ENCODE measurements around the gene GDAP1L1.
"Not testable (repeated sequence)": the region's sequence is repeated elsewhere in the genome, so short reads cannot be mapped to it uniquely, and the experiment has no call there.

GDAP1L1 gene

GRCh38 chr20:44310664-44311639, 63.8 kb downstream of the GDAP1L1 start, which contains the start of gene FITM2:
Gene FITM2 (minus strand): TSS chr20:44311202. CDS start chr20:44311148, 54 bp downstream.
- peak; percentile 96 for DNase-seq (ENCODE audit: low read depth)
- peak within 1 kb of the TSS; percentile 93 for H3K4me3 ChIP-seq (ENCODE audit: low read length)
- peak; percentile 74 for TF ChIP-seq CTCF (IDR thresholded peaks at IDR 0.05; ENCODE audit: insufficient read depth, low read depth, low read length, missing control alignments)

GRCh38 chr20:44314870-44315269, 67.8 kb downstream of the GDAP1L1 start:
- no peak overlapping the region for H3K4me3 ChIP-seq (ENCODE audit: low read length)
- no peak for DNase-seq (ENCODE audit: low read depth)
- no peak for TF ChIP-seq CTCF (IDR thresholded peaks at IDR 0.05; ENCODE audit: insufficient read depth, low read depth, low read length, missing control alignments)

GRCh38 chr20:44319839-44320422, 72.8 kb downstream of the GDAP1L1 start:
- no peak for DNase-seq (ENCODE audit: low read depth)
- no peak for TF ChIP-seq CTCF (IDR thresholded peaks at IDR 0.05; ENCODE audit: insufficient read depth, low read depth, low read length, missing control alignments)
- no peak overlapping the region for H3K4me3 ChIP-seq (ENCODE audit: low read length)

- TF ChIP-seq CTCF (IDR thresholded peaks at IDR 0.05; ENCODE audit: insufficient read depth, low read depth, low read length, missing control alignments), result no peak
- peak; percentile 19 for DNase-seq (ENCODE audit: low read depth)
- H3K4me3 ChIP-seq (ENCODE audit: low read length), result no peak overlapping the region
These were observed 77.2 kb downstream of the GDAP1L1 start for GRCh38 chr20:44324343-44324742.

- DNase-seq (ENCODE audit: low read depth), result no peak
- no peak for TF ChIP-seq CTCF (IDR thresholded peaks at IDR 0.05; ENCODE audit: insufficient read depth, low read depth, low read length, missing control alignments)
- H3K4me3 ChIP-seq (ENCODE audit: low read length), result no peak overlapping the region
These were observed 79.5 kb downstream of the GDAP1L1 start for GRCh38 chr20:44326391-44327159.

GRCh38 chr20:44327748-44328147, 80.6 kb downstream of the GDAP1L1 start:
- not testable (repeated sequence) for H3K4me3 ChIP-seq (ENCODE audit: low read length); DNase-seq (ENCODE audit: low read depth)

GRCh38 chr20:44328428-44328827, 81.3 kb downstream of the GDAP1L1 start:
- no peak for TF ChIP-seq CTCF (IDR thresholded peaks at IDR 0.05; ENCODE audit: insufficient read depth, low read depth, low read length, missing control alignments)
- no peak for DNase-seq (ENCODE audit: low read depth)
- H3K4me3 ChIP-seq (ENCODE audit: low read length), result no peak overlapping the region
